DND-41 (cell line): ENCODE results near the gene PKP2.

ENCODE experiments used
- ATAC-seq: fragments of 200-7000 bp; cut with Tn5 transposase; 3 replicates; pipeline ENCODE4 v1.9.1; 2021; ENCODE audit warnings: low read depth; ENCODE audit not compliant: insufficient read depth
- DNase-seq: peaks from one replicate; pipeline ENCODE4 v3.0.0-alpha.2; 2020
- H2AFZ ChIP-seq: 2 replicates; pipeline ENCODE4 v1.6.0; 2012; ENCODE audit warnings: low read depth, low read length
- H3K27ac ChIP-seq: 2 replicates; pipeline ENCODE4 v1.5.1; 2012; ENCODE audit warnings: low read length, inconsistent platforms
- H3K27me3 ChIP-seq: fragments of 200-600 bp; sonication (generic); 2 replicates; pipeline ENCODE4 v1.6.0; 2012; ENCODE audit warnings: low read length, mild to moderate bottlenecking, inconsistent platforms; ENCODE audit not compliant: insufficient read depth, poor library complexity
- H3K36me3 ChIP-seq: 2 replicates; pipeline ENCODE4 v1.5.1; 2012; ENCODE audit warnings: low read length, inconsistent platforms; ENCODE audit not compliant: insufficient read depth
- H3K4me1 ChIP-seq: 2 replicates; pipeline ENCODE4 v1.5.1; 2012; ENCODE audit warnings: mild to moderate bottlenecking, low read length; ENCODE audit not compliant: insufficient read depth
- H3K4me2 ChIP-seq: 2 replicates; pipeline ENCODE4 v1.6.0; 2012; ENCODE audit warnings: mild to moderate bottlenecking, moderate library complexity, low read length, inconsistent platforms; ENCODE audit not compliant: insufficient read depth
- H3K4me3 ChIP-seq, 2 experiments: fragments of 200-600 bp in 1 of 2; shearing (Covaris generic) in 1 of 2; 2 replicates each; pipeline ENCODE4 v1.5.1; 2012 to 2016; ENCODE audit warnings: inconsistent platforms in 2 of 2, low read length in 2 of 2, mild to moderate bottlenecking in 2 of 2, low read depth in 1 of 2, moderate library complexity in 1 of 2
- H3K79me2 ChIP-seq: 2 replicates; pipeline ENCODE4 v1.6.0; 2012; ENCODE audit warnings: low read length, inconsistent platforms; ENCODE audit not compliant: insufficient read depth
- H3K9ac ChIP-seq: 2 replicates; pipeline ENCODE4 v1.6.0; 2012; ENCODE audit warnings: low read depth, mild to moderate bottlenecking, inconsistent platforms, low read length, moderate library complexity
- H3K9me3 ChIP-seq: 2 replicates; pipeline ENCODE4 v1.5.1; 2012; ENCODE audit warnings: low read length, moderate library complexity, mild to moderate bottlenecking, inconsistent platforms; ENCODE audit not compliant: insufficient read depth, severe bottlenecking
- H4K20me1 ChIP-seq: 2 replicates; pipeline ENCODE4 v1.6.0; 2012; ENCODE audit warnings: low read length; ENCODE audit not compliant: insufficient read depth
- CTCF ChIP-seq: IDR thresholded peaks from 2 replicates; pipeline ENCODE4 v1.5.1; 2012; ENCODE audit warnings: borderline replicate concordance, low read length, moderate library complexity, mild to moderate bottlenecking; ENCODE audit not compliant: poor library complexity, severe bottlenecking; ENCODE audit errors: extremely low read depth
- EZH2 ChIP-seq: IDR thresholded peaks from 3 replicates; pipeline ENCODE4 v1.6.1; 2012; ENCODE audit warnings: borderline replicate concordance, low read depth, mild to moderate bottlenecking, moderate library complexity, low read length, inconsistent platforms; ENCODE audit not compliant: severe bottlenecking

PKP2 gene

GRCh38 chr12:32777159-32777558, 119.4 kb downstream of the PKP2 start:
- TF ChIP-seq CTCF (no peak), EZH2 (no peak)
- DNase-seq = no peak
- Histone ChIP-seq H3K4me3 (no peak overlapping the region), H3K27ac (no peak overlapping the region), H3K27me3 (peaks cover 6% of the 10 kb centered on the region), H3K79me2 (no peaks in the 10 kb centered on the region), H3K9me3 (no peaks in the 10 kb centered on the region), H3K4me1 (no peaks in the 10 kb centered on the region), H3K9ac (no peak overlapping the region), H2AFZ (no peak overlapping the region), H3K36me3 (no peaks in the 10 kb centered on the region), H3K4me2 (no peak overlapping the region), H4K20me1 (no peaks in the 10 kb centered on the region)
- ATAC-seq = no peak

- H2AFZ ChIP-seq = no peak overlapping the region
- peaks cover 6% of the 10 kb centered on the region for H3K27me3 ChIP-seq
- ATAC-seq = no peak
- no peaks in the 10 kb centered on the region for H3K79me2 ChIP-seq
- H3K9ac ChIP-seq = no peak overlapping the region
- H3K4me2 ChIP-seq = no peak overlapping the region
- H3K36me3 ChIP-seq = no peaks in the 10 kb centered on the region
- no peak overlapping the region for H3K4me3 ChIP-seq
- H4K20me1 ChIP-seq = no peaks in the 10 kb centered on the region
- no peaks in the 10 kb centered on the region for H3K9me3 ChIP-seq
- no peaks in the 10 kb centered on the region for H3K4me1 ChIP-seq
- no peak for DNase-seq
- H3K27ac ChIP-seq = no peak overlapping the region
- TF ChIP-seq CTCF (no peak), EZH2 (no peak)
These were observed 120.3 kb downstream of the PKP2 start for GRCh38 chr12:32776258-32776657.

GRCh38 chr12:32773691-32774090, 122.9 kb downstream of the PKP2 start:
- ATAC-seq (no peak), DNase-seq (no peak)
- no peak overlapping the region for H3K4me3 ChIP-seq
- no peaks in the 10 kb centered on the region for H3K36me3 ChIP-seq
- H3K4me2 ChIP-seq = no peak overlapping the region
- H3K4me1 ChIP-seq = no peaks in the 10 kb centered on the region
- H3K27ac ChIP-seq = no peak overlapping the region
- TF ChIP-seq CTCF = no peak
- TF ChIP-seq EZH2 = no peak
- no peaks in the 10 kb centered on the region for H4K20me1 ChIP-seq
- peaks cover 6% of the 10 kb centered on the region for H3K27me3 ChIP-seq
- H3K9ac ChIP-seq = no peak overlapping the region
- H2AFZ ChIP-seq = no peak overlapping the region
- no peaks in the 10 kb centered on the region for H3K79me2 ChIP-seq
- H3K9me3 ChIP-seq = no peaks in the 10 kb centered on the region

GRCh38 chr12:32770141-32770540, 126.4 kb downstream of the PKP2 start:
- no peaks in the 10 kb centered on the region for H3K36me3 ChIP-seq
- no peaks in the 10 kb centered on the region for H4K20me1 ChIP-seq
- H2AFZ ChIP-seq = no peak overlapping the region
- no peaks in the 10 kb centered on the region for H3K9me3 ChIP-seq
- ATAC-seq (no peak), DNase-seq (no peak)
- TF ChIP-seq CTCF (no peak), EZH2 (no peak)
- H3K79me2 ChIP-seq = no peaks in the 10 kb centered on the region
- no peak overlapping the region for H3K27ac ChIP-seq
- no peak overlapping the region for H3K4me2 ChIP-seq
- no peak overlapping the region for H3K9ac ChIP-seq
- H3K4me3 ChIP-seq = no peak overlapping the region
- H3K4me1 ChIP-seq = no peaks in the 10 kb centered on the region
- H3K27me3 ChIP-seq = peaks cover 6% of the 10 kb centered on the region
